AG20443 (cell line): ENCODE results near the gene MGAM2.
"Not testable (repeated sequence)": the region's sequence is repeated elsewhere in the genome, so short reads cannot be mapped to it uniquely, and the experiment has no call there.

Experiments used
- DNase-seq: peaks from one replicate; pipeline ENCODE4 v3.0.0; 2012; ENCODE audit warnings: low spot score, mixed read lengths

MGAM2 gene

DNA sequence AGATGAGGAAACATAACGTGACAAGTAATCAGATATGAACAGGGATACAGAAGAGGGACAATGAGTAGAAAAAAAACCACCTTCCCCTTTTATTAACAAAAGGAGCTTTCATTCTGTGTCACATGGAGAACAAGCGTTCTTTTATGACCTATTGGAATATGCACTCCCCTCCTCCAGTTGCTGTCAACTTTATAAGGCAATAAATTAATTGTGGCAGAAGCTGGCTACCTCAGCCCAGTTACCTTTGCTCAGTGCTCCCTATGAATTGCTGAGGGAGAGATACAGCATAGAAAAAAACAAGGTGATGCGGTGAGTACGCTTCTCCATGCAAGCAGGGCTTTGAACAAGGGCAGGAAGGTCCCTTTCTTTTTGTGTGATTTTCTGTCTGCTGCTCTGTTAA lies at the start of gene MGAM2:
MGAM2 (plus strand) TSS at position 220 of the 400 bp plus-strand sequence. CDS start 5,156 bp downstream, outside the sequence.
- no peak for DNase-seq

- DNase-seq, result no peak
These were observed 47.7 kb upstream of the MGAM2 start for GRCh38 chr7:142063551-142064442.

GRCh38 chr7:142066536-142066935 lies 45.0 kb upstream of the MGAM2 start:
- no peak for DNase-seq

DNA sequence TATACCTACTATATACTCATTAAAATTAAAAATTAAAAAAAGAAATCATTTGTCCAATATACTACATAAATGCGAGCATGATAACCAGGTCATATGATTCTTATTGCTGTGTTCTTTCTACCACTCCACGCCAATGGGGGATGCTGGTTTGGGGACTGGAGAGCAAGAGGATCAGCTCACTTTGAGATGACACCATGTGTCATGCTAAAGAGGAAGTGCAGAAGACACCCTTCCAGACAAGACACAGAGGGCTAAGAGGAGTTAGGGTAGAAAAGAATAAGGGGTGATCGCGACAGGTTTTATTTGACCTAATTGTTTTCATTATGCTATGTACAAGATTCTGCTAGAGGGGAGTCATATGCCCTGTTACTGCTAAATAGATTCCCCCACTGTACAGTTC lies 33.8 kb upstream of the MGAM2 start:
- no peak for DNase-seq

DNA sequence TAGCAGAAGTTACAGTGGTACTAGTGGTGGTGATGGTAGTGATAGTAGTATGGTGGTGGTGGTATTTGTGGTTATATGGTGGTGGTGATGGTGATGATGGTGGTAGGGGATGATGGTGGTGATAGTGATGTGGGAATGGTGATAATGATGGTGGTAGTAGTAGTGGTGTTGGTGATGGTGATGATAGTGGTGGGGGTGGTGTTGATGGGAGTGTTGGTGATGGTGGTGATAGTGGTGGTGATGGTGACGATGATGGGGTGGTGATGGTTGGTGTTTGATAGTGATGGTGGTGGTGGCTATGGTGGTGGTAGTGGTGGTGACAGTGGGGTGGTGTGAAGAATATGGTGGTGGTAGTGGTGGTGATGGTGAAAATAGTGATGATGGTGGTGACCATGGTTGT lies 27.9 kb upstream of the MGAM2 start:
- DNase-seq, result no peak

- DNase-seq, result no peak
These were observed 26.1 kb upstream of the MGAM2 start for GRCh38 chr7:142085428-142085827.

DNA sequence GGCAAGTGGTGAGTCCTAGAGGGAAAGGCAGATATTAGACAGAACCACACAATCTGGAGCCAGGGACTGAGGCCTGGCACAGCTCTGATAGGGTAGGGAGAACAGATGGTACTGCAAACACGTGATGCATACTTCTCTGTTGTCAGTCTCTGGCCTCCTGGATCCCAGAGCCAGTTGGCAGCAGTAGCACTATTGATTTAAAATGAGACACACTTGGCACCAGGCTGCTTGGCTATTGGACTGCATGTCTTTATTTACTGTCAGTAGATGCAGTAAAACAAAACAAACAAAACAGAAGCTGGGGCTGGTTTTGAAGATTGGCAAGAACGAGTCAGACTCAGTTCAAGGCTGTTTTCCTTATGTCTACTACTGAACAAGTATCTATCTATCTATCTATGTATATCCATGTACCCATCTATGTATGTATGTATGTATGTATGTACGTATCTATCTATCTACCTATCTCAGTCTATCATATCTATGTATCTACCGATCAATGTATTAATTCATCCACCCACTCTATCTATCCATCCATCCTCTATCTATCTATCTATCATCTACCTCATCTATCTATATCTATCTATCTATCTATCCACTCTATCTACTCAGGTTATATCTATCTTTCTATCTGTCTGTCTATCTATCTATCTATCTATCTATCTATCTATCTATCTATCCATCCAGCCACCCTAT lies 23.4 kb upstream of the MGAM2 start:
- no peak for DNase-seq

GRCh38 chr7:142089035-142089434 lies 22.5 kb upstream of the MGAM2 start:
- no peak for DNase-seq

DNA sequence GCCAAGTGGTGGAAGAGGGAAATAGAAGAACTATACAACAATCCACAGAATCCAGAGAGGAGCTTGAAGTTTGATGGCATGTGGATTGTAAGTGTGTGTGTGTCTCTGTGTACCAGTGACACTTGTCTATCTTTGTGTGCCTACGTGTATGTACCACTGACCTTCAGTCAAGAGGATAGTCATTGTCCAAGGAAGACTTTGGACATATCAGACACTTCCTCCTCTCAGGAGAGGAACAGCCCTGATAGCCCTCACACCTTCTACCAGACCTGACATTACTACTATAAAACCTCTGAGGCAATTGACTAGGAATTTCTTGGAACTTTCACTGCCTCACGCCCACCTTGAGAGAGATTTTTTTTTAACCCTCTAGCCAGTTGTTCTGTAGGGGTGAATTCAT lies 19.6 kb upstream of the MGAM2 start:
- DNase-seq, result no peak

DNA sequence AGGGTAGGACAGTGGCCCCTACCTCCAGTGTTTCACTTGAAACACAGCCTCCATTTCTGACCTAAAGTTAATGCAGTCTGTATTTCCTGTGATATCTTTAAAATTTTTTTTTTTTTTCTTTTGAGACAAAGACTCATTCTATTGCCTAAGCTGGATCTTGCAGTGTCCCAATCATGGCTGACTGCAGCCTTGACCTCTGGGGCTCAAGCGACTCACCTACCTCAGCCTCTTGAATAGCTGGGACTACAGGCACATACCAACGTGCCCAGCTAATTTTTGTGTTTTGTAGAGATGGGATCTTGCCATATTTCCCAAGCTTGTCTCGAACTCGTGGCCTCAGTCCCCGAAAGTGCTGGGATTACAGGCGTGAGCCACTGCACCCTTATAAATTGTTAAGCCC lies 16.7 kb upstream of the MGAM2 start:
- DNase-seq, result no peak

DNA sequence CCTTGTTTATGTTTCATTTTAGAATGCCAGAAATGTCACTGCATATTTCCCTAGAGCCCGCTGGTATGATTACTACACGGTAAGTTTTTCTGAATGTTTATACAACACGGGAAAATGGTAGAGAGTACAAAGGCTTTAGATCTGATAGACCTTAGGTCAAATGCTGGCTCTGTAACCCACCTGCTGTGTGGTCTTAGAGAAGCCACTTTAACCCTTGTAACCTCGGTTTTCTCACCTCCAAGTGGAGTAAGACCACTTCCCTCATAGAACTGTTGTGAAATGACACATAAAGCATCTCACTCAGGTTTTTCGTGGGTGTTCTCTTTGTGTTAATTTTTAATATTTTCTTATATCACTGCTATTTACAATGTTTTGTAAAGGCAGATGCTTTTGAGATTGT lies 13.9 kb upstream of the MGAM2 start:
- DNase-seq, result no peak

- DNase-seq, result no peak
These were observed 13.5 kb upstream of the MGAM2 start for GRCh38 chr7:142098004-142098403.

DNA sequence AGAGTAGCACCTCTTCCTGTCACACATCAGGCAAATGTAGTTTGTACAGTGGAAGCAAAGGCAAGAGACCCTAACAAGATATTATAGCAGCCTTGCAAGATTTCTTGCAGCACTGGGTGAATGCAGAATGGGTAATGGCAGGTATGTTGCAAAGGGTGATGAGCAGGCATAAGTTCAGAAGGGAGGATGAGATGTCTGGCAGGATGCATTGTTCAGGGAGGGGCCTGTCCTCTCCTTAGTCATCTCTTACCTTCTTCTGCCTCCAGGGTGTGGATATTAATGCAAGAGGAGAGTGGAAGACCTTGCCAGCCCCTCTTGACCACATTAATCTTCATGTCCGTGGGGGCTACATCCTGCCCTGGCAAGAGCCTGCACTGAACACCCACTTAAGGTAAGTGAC lies 12.2 kb upstream of the MGAM2 start:
- DNase-seq, result not testable (repeated sequence)

DNA sequence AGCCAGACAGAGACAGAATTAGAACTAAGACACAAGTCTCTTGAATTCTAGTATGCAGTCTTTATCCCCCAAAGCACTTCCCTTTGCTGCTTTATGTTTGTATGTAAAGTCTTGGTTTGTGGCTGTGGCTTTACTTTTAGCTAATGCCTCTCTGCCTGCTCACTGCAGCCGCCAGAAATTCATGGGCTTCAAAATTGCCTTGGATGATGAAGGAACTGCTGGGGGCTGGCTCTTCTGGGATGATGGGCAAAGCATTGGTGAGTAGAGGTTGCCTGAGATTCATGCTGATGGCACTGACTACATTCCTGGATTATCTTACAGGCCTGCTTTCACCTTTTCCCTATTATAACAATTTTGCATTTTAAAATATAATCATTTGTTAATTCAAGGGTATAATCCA lies 10.9 kb upstream of the MGAM2 start:
- no peak for DNase-seq

DNA sequence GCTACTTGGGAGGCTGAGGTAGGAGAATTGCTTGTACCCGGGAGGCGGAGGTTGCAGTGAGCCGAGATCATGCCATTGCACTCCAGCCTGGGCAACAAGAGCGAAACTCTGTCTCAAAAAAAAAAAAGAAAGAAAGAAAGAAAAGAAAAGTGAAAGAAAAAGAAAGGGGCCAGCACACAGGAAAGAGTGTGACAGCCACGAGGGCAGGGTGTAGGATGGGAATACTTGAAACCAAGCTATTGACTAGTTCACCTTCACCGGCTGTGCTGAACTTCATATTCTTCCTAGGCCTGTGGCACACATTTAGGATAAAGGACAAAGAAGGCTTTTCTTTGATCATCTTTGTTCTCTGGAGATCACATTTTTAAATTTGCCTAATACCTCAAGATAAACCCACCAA lies 9.7 kb upstream of the MGAM2 start:
- DNase-seq, result not testable (repeated sequence)

DNA sequence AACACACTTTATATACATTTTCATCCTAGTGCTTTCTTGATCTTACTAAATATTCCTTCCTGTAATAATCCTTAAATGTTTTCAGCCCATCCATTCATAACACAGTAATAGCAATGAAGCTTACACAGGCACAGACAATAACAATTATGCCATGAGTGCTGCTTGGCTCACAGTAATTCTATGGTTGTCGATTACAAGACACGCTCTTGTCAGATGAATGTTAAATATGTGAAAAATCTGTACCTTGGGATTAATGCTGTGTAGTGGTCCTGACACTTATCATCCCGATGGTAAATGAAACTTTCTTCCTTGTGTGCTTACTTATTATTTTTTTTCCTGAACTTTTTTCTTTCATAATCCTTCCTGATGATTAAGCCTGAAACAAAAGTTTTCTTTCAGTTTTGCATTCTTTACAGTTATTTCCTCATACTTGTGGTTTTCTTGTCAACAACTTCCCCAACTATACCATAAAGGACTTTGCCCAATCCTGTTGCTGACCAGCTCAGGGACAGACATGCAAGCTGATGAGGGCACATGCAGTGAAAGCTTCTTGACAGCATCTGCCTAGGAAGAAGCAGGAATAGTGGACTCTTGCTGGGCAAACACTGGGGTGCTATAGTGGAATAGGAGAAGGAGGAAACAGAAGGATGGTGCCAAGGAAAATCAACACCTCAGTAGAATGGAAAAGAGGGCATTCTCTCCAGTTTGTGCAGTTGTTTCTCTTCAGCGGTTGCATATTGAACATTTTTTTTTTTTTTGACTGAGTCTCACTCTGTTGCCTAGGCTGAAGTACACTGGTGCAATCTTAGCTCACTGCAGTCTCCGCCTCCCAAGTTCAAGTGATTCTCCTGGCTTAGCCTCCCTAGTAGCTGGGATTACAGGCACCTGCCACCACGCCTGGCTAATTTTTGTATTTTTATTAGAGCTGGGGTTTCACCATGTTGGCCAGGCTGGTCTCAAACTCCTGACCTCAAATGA lies 6.7 kb upstream of the MGAM2 start:
- no peak for DNase-seq

DNA sequence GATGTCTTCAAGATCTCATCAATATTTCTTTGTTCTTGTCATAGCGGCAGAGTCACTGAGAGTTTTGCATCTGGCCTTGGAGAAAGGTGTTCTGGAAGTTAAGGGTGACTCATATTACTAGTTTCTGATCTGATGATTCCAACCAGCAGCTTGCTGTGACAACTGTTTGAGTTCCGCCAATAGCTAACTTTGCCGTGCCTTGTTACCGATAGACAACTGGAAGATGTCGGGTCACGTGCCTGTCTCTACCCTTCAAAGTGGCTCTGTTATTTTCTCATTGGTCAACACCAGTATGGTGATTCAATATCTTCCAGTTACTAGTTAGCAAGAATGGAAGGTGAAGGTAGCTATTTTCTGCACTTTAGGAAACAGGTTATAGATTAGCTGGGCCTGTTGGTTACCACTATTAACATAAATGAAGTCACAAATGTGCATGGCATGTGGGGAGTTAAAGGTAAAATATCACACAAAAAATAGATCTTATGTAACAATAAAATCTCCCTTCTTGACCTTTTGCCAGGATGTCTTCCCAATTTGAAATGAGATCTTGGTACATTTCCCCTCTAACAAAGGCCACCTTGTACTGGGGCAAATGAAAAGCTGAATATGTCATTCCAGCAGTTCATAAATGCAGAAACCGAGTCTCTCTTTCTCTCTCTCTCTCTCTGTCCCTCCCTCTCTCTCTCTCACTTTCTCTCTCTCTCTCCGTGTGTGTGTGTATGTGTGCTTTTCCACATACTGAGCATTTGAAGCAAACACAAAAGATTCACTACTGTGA lies 2.6 kb upstream of the MGAM2 start:
- DNase-seq, result no peak

GRCh38 chr7:142110098-142110497 lies 1.4 kb upstream of the MGAM2 start:
- no peak for DNase-seq

- DNase-seq, result no peak
These were observed 880 bp upstream of the MGAM2 start for GRCh38 chr7:142110638-142111037.

- DNase-seq, result no peak
These were observed 568 bp downstream of the MGAM2 start for GRCh38 chr7:142112086-142112485.

GRCh38 chr7:142114207-142114606 lies 2.7 kb downstream of the MGAM2 start:
- DNase-seq, result no peak
